H1 (cell line): ENCODE measurements around the gene TNKS2.

Source experiments
- EZH2 ChIP-seq: fragments of 200-600 bp; sonication (generic); IDR thresholded peaks from 2 replicates; pipeline ENCODE4 v1.7.1; 2012; ENCODE audit warnings: low read depth, mild to moderate bottlenecking, moderate library complexity, low read length, inconsistent platforms; ENCODE audit not compliant: severe bottlenecking
- FOSL1 ChIP-seq: IDR thresholded peaks from 2 replicates; pipeline ENCODE4 v1.6.1; 2011; ENCODE audit warnings: mild to moderate bottlenecking, low read depth, low read length, moderate library complexity; ENCODE audit not compliant: insufficient read depth
- GTF2F1 ChIP-seq: IDR thresholded peaks from 2 replicates; pipeline ENCODE4 v1.6.1; 2012; ENCODE audit warnings: low read depth, low read length, improper control_type of control experiment, borderline replicate concordance
- JUN ChIP-seq: IDR thresholded peaks from 2 replicates; pipeline ENCODE4 v1.6.1; 2011; ENCODE audit warnings: low read depth, mild to moderate bottlenecking, improper control_type of control experiment, low read length
- POLR2A ChIP-seq, 2 experiments: IDR thresholded peaks; 1 replicate in 1 of 2; 2 replicates in 1 of 2; pipeline ENCODE4 v1.6.1; 2011; ENCODE audit warnings: low read depth in 2 of 2, low read length in 2 of 2, mild to moderate bottlenecking in 2 of 2; ENCODE audit errors: control extremely low read depth in 1 of 2
- RAD21 ChIP-seq, 2 experiments: IDR thresholded peaks in 1 of 2; conservative IDR thresholded peaks in 1 of 2; 2 replicates each; pipeline ENCODE4 v1.6.1; 2011; ENCODE audit warnings: low read depth in 2 of 2, low read length in 2 of 2, improper control_type of control experiment in 1 of 2, inconsistent platforms in 1 of 2, mild to moderate bottlenecking in 1 of 2, moderate library complexity in 1 of 2
- RXRA ChIP-seq: IDR thresholded peaks from 2 replicates; pipeline ENCODE4 v1.6.1; 2011; ENCODE audit warnings: low read depth, mild to moderate bottlenecking, low read length, moderate library complexity; ENCODE audit not compliant: insufficient read depth
- SIX5 ChIP-seq: IDR thresholded peaks from 2 replicates; pipeline ENCODE4 v1.6.1; 2011; ENCODE audit warnings: mild to moderate bottlenecking, low read depth, low read length
- SP1 ChIP-seq: IDR thresholded peaks from 2 replicates; pipeline ENCODE4 v1.6.1; 2011; ENCODE audit warnings: low read depth, low read length
- SP4 ChIP-seq: IDR thresholded peaks from 2 replicates; pipeline ENCODE4 v1.6.1; 2012; ENCODE audit warnings: low read length, inconsistent platforms
- TF ChIP-seq, protein P1 (sequence below), 3 experiments: IDR thresholded peaks; 1 replicate in 2 of 3; 2 replicates in 1 of 3; pipeline versions ENCODE4 v1.5.1 to v1.6.1; 2011; ENCODE audit warnings: low read length in 3 of 3, mild to moderate bottlenecking in 3 of 3, inconsistent platforms in 2 of 3, low read depth in 1 of 3, moderate library complexity in 1 of 3; ENCODE audit not compliant: insufficient read depth in 1 of 3; ENCODE audit errors: control extremely low read depth in 1 of 3

DNA sequence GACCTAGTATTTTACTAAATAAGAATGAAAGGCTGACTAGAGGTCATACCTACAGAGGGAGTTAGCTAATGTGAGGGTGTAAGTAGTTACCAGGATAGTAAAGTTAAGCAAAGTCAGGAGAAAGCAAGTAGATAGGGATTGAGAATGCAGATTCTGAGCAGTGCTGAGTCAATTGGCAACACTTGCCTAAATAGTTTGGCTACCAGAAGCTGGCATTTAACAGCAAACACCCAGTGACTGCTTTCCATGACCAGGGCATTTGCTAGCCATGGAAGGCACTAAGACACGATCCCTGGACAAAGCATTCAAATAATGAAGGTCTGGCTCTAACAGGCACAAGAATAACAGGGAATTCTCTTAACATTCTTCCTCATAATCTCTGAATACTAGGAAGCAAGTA lies 25.9 kb downstream of the TNKS2 start:
- no peak for TF ChIP-seq SIX5
- TF ChIP-seq POLR2A (IDR thresholded peaks at IDR 0.05; ENCODE audit: control extremely low read depth in 1 of 2, low read depth in 2 of 2, low read length in 2 of 2), result no peak
- no peak for TF ChIP-seq JUN
- TF ChIP-seq, protein P1, sequence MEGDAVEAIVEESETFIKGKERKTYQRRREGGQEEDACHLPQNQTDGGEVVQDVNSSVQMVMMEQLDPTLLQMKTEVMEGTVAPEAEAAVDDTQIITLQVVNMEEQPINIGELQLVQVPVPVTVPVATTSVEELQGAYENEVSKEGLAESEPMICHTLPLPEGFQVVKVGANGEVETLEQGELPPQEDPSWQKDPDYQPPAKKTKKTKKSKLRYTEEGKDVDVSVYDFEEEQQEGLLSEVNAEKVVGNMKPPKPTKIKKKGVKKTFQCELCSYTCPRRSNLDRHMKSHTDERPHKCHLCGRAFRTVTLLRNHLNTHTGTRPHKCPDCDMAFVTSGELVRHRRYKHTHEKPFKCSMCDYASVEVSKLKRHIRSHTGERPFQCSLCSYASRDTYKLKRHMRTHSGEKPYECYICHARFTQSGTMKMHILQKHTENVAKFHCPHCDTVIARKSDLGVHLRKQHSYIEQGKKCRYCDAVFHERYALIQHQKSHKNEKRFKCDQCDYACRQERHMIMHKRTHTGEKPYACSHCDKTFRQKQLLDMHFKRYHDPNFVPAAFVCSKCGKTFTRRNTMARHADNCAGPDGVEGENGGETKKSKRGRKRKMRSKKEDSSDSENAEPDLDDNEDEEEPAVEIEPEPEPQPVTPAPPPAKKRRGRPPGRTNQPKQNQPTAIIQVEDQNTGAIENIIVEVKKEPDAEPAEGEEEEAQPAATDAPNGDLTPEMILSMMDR (IDR thresholded peaks at IDR 0.05; ENCODE audit: control extremely low read depth in 1 of 3, insufficient read depth in 1 of 3, low read depth in 1 of 3, low read length in 3 of 3), result no peak
- no peak for TF ChIP-seq RXRA
- no peak for TF ChIP-seq FOSL1
- TF ChIP-seq EZH2, result no peak
- no peak for TF ChIP-seq RAD21 (IDR thresholded peaks at IDR 0.05 in 1 of 2, conservative IDR thresholded peaks at IDR 0.05 in 1 of 2; ENCODE audit: low read depth in 2 of 2, low read length in 2 of 2)
- TF ChIP-seq GTF2F1, result no peak
- TF ChIP-seq SP1, result no peak
- no peak for TF ChIP-seq SP4
